LNCaP clone FGC (cell line): ENCODE data around the gene SKI.

Experiments
- DNase-seq: peaks from one replicate; pipeline ENCODE4 v3.0.0-alpha.2; 2011; ENCODE audit warnings: low read depth
- H3K4me3 ChIP-seq: 2 replicates; pipeline ENCODE4 v1.5.1; 2011; ENCODE audit warnings: mild to moderate bottlenecking, low read depth, low read length, control low read depth
- CTCF ChIP-seq: IDR thresholded peaks from 2 replicates; pipeline ENCODE4 v1.5.1; 2012; ENCODE audit warnings: mild to moderate bottlenecking; ENCODE audit not compliant: control insufficient read depth, insufficient read depth; ENCODE audit errors: extremely low read depth

Gene SKI

DNA sequence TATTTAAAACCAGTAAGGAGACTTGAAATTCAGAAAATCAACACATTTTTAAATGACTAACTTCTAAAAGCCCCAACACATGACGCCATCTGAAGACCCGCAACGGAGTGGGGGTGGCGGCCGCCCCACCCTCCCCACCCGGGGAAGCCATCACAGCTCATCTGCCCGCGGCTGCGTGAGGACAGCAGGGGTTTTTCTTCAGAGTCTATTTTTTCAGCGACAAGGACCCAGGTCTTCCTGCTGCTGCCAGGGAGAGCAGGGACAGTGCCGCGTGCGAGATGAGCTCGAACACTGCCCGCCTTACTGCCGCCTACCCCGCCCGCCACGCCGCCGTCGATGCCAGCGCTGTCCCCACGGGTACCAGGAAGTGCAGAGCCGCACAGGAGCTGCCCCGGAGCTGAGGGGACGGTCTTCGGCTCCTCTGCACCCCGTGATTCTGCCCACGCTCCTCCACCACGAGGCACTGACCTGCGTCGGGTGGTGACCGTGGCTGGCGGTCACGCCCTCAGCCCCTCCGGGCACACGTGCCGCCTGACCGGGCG, 79.0 kb downstream of the SKI start:
- no peak overlapping the region for H3K4me3 ChIP-seq
- no peak for TF ChIP-seq CTCF
- DNase-seq: no peak

- DNase-seq: no peak
- no peak for TF ChIP-seq CTCF
- H3K4me3 ChIP-seq: no peak overlapping the region
Observed at GRCh38 chr1:2307972-2308371, 79.9 kb downstream of the SKI start.

GRCh38 chr1:2308844-2309243, 80.7 kb downstream of the SKI start:
- TF ChIP-seq CTCF: no peak
- H3K4me3 ChIP-seq: no peak overlapping the region
- no peak for DNase-seq

DNA sequence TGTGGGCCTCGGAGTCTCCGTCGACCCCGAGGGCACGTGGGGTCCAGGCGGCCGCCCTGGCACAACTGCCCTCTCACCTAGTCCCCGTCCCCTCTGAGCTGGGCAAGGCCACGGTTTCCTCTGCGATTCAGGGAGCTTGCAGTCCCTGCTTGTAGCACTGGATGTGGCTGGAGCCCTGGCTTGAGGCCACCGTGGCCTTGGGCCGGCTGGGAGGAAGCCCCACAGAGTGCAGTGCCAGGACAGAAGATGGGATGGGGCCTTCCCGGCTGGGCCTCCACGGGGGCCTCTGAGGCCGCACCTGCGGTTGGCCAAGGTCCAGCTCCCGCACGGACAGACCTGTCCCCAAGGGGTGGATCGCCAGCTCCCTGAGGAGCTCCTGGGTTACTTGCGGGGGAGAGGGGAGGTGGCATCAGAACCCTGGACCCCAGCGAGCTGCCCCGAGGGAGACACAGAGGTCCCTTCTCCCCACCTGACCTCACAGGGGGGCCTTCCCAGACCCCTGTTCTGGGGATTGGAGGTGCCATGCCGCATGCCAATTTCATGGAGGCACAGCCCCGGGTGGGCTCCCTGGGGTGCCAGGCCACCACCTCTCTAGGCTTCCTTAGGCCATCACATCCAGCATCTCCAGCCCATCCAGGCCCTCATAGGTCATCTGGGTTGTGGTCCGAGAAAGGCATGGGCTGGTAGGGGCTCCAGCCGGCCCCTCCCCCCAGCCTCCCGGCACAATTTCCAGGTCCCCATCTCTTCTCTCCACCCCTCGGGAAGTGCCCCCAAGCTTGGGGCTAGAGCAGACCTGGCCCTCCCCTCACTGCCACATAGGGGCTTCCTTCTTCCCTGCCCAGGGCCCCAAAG, 82.4 kb downstream of the SKI start:
- H3K4me3 ChIP-seq: no peak overlapping the region
- no peak for TF ChIP-seq CTCF
- no peak for DNase-seq

DNA sequence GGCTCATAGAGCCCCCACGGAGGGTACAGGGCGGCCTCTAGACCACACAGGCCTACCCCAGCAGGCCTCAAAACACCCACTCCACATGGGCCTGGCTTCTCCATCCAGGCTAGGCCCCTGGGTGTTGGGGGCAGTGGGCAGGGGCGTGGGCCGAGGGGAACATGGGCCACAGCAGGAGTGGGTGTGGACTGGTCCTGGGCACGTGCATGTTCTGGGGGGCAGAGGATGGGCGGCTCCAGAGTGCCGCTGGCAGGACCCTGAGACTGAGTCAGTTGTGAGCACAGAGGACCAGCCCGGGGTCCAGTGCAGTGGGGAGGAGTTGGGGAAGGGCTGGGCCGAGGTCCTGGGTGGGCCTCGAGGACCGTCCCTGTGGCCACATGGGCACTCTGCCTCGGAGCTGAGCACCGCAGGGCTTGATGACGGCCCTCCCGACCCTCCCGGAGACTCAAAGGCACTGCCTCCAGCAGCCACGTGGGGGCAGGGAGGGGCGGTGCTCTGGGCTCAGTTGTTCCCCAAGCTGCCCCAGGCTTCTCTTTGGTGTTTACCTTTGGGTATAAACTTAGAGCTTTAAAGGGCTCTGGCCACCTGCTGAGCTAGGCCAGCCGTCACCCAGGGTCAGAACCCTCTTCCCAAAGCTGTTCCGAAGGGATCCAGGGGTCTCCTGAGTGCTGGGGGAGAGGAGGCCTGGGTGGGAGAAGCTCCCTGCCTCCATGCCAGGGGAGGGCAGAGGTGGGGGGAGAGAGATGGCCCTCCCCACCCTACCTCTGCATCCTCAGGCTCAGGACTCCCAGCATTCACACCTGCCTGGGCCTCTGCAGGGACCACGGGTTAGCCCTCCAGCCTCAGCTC, 83.3 kb downstream of the SKI start:
- H3K4me3 ChIP-seq: no peak overlapping the region
- no peak for DNase-seq
- TF ChIP-seq CTCF: no peak

GRCh38 chr1:2312160-2312514, 84.0 kb downstream of the SKI start:
- no peak overlapping the region for H3K4me3 ChIP-seq
- TF ChIP-seq CTCF: no peak
- no peak for DNase-seq
